GM10847 (cell line): Measurements from ENCODE around the gene SORBS2.

ENCODE experiments used
- POLR2A ChIP-seq: IDR thresholded peaks from 2 replicates; pipeline ENCODE4 v1.6.1; 2011; ENCODE audit not compliant: insufficient read length; ENCODE audit errors: extremely low read depth

Gene SORBS2

GRCh38 chr4:185623444-185624258, 188.3 kb downstream of the SORBS2 start:
- no peak for TF ChIP-seq POLR2A

GRCh38 chr4:185608185-185608584, 203.8 kb downstream of the SORBS2 start:
- no peak for TF ChIP-seq POLR2A

GRCh38 chr4:185602397-185602796, 209.6 kb downstream of the SORBS2 start:
- no peak for TF ChIP-seq POLR2A

GRCh38 chr4:185600801-185601434, 211.1 kb downstream of the SORBS2 start:
- no peak for TF ChIP-seq POLR2A

- no peak for TF ChIP-seq POLR2A
Measured at GRCh38 chr4:185599553-185600243, 212.3 kb downstream of the SORBS2 start.

- no peak for TF ChIP-seq POLR2A
Measured at GRCh38 chr4:185598846-185599552, 213.0 kb downstream of the SORBS2 start.

- no peak for TF ChIP-seq POLR2A
Measured at GRCh38 chr4:185597532-185598188, 214.3 kb downstream of the SORBS2 start.

GRCh38 chr4:185592845-185593488, 219.0 kb downstream of the SORBS2 start:
- no peak for TF ChIP-seq POLR2A

- no peak for TF ChIP-seq POLR2A
Measured at GRCh38 chr4:185592438-185592837, 219.6 kb downstream of the SORBS2 start.

- TF ChIP-seq POLR2A, result no peak
Measured at GRCh38 chr4:185591679-185592141, 220.3 kb downstream of the SORBS2 start.

GRCh38 chr4:185590982-185591381, 221.0 kb downstream of the SORBS2 start:
- no peak for TF ChIP-seq POLR2A

GRCh38 chr4:185589067-185589836, 222.7 kb downstream of the SORBS2 start:
- TF ChIP-seq POLR2A, result no peak

- TF ChIP-seq POLR2A, result no peak
Measured at GRCh38 chr4:185587427-185588161, 224.4 kb downstream of the SORBS2 start.

- no peak for TF ChIP-seq POLR2A
Measured at GRCh38 chr4:185587030-185587426, 225.0 kb downstream of the SORBS2 start.
